Natural killer cell (primary cell): ENCODE results near the gene TP53. TPM values are rescaled to one million over a fixed set of nuclear protein-coding genes. Genes with fewer than 3 reads are reported as not detected.
A peak's percentile ranks its signal among the peaks of the same experiment; 100 is the strongest.

ENCODE experiments used
- ATAC-seq, 3 donors: fragments of 150-1000 bp in 2 of 3; fragments of 200-7000 bp in 1 of 3; cut with Tn5 transposase; 1 replicate in 1 of 3; 2 replicates in 2 of 3; pipeline ENCODE4 v1.10.0; 2021; ENCODE audit warnings: mild to moderate bottlenecking in 2 of 3, moderate library complexity in 2 of 3
- DNase-seq, 2 donors: peaks; one replicate each; pipeline versions ENCODE4 v3.0.0 to v3.0.0-alpha.2; 2013 to 2021; ENCODE audit warnings: mixed read lengths in 1 of 2
- H3K27ac ChIP-seq: one replicate; pipeline ENCODE4 v1.5.1; 2013; ENCODE audit warnings: mild to moderate bottlenecking, low read length
- H3K27me3 ChIP-seq: one replicate; pipeline ENCODE4 v1.6.1; 2013; ENCODE audit warnings: low read length; ENCODE audit not compliant: control insufficient read depth, insufficient read depth
- H3K36me3 ChIP-seq: one replicate; pipeline ENCODE4 v1.6.1; 2013; ENCODE audit warnings: low read length; ENCODE audit not compliant: control insufficient read depth, insufficient read depth
- H3K4me1 ChIP-seq: one replicate; pipeline ENCODE4 v1.6.1; 2013; ENCODE audit warnings: low read length; ENCODE audit not compliant: control insufficient read depth, insufficient read depth
- H3K4me3 ChIP-seq: one replicate; pipeline ENCODE4 v1.5.1; 2013; ENCODE audit warnings: low read length
- H3K9me3 ChIP-seq: one replicate; pipeline ENCODE4 v1.6.1; 2013; ENCODE audit warnings: low read length; ENCODE audit not compliant: control insufficient read depth, insufficient read depth
- H3K27ac Mint-ChIP-seq, 2 donors: one replicate each; pipeline ENCODE4 v1.8.0; 2022; ENCODE audit warnings: mild to moderate bottlenecking in 2 of 2, mixed read lengths in 2 of 2, moderate library complexity in 1 of 2
- H3K27me3 Mint-ChIP-seq, 2 donors: one replicate each; pipeline ENCODE4 v1.8.0; 2022; ENCODE audit warnings: low read depth in 2 of 2, mixed read lengths in 2 of 2
- H3K36me3 Mint-ChIP-seq: one replicate; pipeline ENCODE4 v1.8.0; 2022; ENCODE audit warnings: mixed read lengths
- H3K4me1 Mint-ChIP-seq, 2 donors: one replicate each; pipeline ENCODE4 v1.8.0; 2022; ENCODE audit warnings: mixed read lengths in 2 of 2
- H3K4me3 Mint-ChIP-seq: one replicate; pipeline ENCODE4 v1.8.0; 2022; ENCODE audit warnings: mild to moderate bottlenecking, moderate library complexity, mixed read lengths
- H3K9me3 Mint-ChIP-seq, 2 donors: one replicate each; pipeline ENCODE4 v1.8.0; 2022; ENCODE audit warnings: mixed read lengths in 2 of 2
- whole genome bisulfite sequencing: methylation state at CpG from one replicate; pipeline ENCODE4 v1.1.7; 2013; ENCODE audit warnings: missing lambda C conversion rate; ENCODE audit not compliant: insufficient coverage; 5-methylcytosine and 5-hydroxymethylcytosine counted together
- intact Hi-C: fragments of 100-400 bp; cut with micrococcal nuclease; formaldehyde crosslinking; loops from one replicate; pipeline ENCODE4 v1.14.2; 2022
- total RNA-seq, 4 donors: library from RNA; stranded (reverse); fragments of 120-200 nt in 1 of 4; gene quantifications; one replicate each; pipeline versions ENCODE4 v1.2.3 to v1.2.4, GENCODE V29; 2013 to 2022
- TF ChIP-seq, protein P1 (sequence below): fragments of 200-600 bp; IDR thresholded peaks from one replicate; pipeline ENCODE4 v1.8.0; 2022; ENCODE audit warnings: antibody characterized with exemption

TP53 gene
- total RNA-seq, 3 donors from 2014 or later (not counting 1 experiment from before 2014, with no cell fraction given) = 56.5 to 65.5 (median 62.0) TPM

DNA sequence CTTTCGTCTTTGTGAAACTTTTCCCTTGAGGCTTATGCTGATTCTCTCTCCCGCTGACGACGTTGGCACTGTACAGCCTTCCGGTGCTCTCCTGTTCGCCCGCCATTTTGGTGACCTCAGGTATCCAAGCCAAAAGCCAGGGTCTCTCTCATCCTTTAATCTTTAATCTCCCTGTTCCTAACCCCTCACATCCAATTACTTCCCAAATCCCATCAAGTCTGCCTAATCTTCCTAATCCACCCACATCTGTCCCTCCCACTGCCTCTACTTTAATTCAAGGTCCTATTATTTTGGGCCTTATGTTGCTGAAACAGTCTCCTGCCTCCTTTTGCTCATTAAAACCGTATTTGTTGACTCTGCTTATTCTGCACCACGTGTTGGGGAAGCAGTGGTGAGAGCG is 8.3 kb upstream of the TP53 start:
- ATAC-seq (no peak), DNase-seq (no peak)
- intact Hi-C loops = no loop called here
- H3K9me3 Mint-ChIP-seq = no peaks in the 10 kb centered on the region
- H3K27me3 Mint-ChIP-seq = no peaks in the 10 kb centered on the region
- peaks cover 15% of the 10 kb centered on the region for H3K36me3 Mint-ChIP-seq
- Histone ChIP-seq H3K4me3 (no peak overlapping the region), H3K9me3 (no peaks in the 10 kb centered on the region), H3K27ac (no peak overlapping the region), H3K27me3 (no peaks in the 10 kb centered on the region), H3K36me3 (peaks cover 4% of the 10 kb centered on the region), H3K4me1 (no peaks in the 10 kb centered on the region)
- no peaks in the 10 kb centered on the region for H3K4me1 Mint-ChIP-seq
- WGBS = 95% methylated on average over 10 of the region's 10 CpGs
- TF ChIP-seq, protein P1, sequence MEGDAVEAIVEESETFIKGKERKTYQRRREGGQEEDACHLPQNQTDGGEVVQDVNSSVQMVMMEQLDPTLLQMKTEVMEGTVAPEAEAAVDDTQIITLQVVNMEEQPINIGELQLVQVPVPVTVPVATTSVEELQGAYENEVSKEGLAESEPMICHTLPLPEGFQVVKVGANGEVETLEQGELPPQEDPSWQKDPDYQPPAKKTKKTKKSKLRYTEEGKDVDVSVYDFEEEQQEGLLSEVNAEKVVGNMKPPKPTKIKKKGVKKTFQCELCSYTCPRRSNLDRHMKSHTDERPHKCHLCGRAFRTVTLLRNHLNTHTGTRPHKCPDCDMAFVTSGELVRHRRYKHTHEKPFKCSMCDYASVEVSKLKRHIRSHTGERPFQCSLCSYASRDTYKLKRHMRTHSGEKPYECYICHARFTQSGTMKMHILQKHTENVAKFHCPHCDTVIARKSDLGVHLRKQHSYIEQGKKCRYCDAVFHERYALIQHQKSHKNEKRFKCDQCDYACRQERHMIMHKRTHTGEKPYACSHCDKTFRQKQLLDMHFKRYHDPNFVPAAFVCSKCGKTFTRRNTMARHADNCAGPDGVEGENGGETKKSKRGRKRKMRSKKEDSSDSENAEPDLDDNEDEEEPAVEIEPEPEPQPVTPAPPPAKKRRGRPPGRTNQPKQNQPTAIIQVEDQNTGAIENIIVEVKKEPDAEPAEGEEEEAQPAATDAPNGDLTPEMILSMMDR = no peak
- H3K4me3 Mint-ChIP-seq = no peak overlapping the region
- no peak overlapping the region for H3K27ac Mint-ChIP-seq

DNA sequence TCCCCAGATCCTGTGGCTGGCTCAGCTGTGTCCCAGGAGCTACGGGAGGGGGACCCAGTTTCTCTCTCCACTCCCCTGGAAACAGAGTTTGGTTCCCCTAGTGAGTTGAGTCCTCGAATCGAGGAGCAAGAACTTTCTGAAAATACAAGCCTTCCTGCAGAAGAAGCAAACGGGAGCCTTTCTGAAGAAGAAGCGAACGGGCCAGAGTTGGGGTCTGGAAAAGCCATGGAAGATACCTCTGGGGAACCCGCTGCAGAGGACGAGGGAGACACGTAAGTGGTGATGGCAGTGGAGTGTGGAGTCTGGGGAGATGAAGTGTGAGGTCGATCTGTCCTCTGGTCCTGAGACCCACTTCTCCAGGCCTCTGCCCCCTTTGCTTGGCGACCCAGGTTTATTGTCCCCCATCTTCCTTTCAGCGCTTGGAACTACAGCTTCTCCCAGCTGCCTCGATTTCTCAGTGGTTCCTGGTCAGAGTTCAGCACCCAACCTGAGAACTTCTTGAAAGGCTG is 1.6 kb upstream of the TP53 start:
- no peak for DNase-seq
- ATAC-seq = no peak
- Histone ChIP-seq H3K9me3 (no peaks in the 10 kb centered on the region), H3K27me3 (no peaks in the 10 kb centered on the region), H3K36me3 (no peaks in the 10 kb centered on the region), H3K27ac (no peak overlapping the region), H3K4me3 (peak overlapping the region; percentile 87), H3K4me1 (peaks cover 24% of the 10 kb centered on the region)
- TF ChIP-seq, protein P1 = no peak
- Mint-ChIP-seq H3K4me1 (peaks cover 34 to 37% of the 10 kb centered on the region in 2 donors), H3K27ac (peak overlapping the region; percentile 96 to 100), H3K27me3 (no peaks in the 10 kb centered on the region), H3K36me3 (peaks cover 7% of the 10 kb centered on the region), H3K4me3 (peak overlapping the region; percentile 92), H3K9me3 (no peaks in the 10 kb centered on the region)
- 28% methylated on average over 13 of the region's 13 CpGs for WGBS
- intact Hi-C loops = loop anchor here (5.0 to 10.0 kb wide), 7 partner anchors 153 to 674 kb away; partner anchors contain the start of genes ACADVL, CYB5D1, DLG4 and KCTD11

- peak within 1 kb of the TSS; percentile 92 for H3K27ac ChIP-seq
- Mint-ChIP-seq H3K36me3 (peaks cover 4% of the 10 kb centered on the region), H3K9me3 (no peaks in the 10 kb centered on the region), H3K4me3 (peak within 1 kb of the TSS; percentile 92), H3K4me1 (peaks cover 34 to 37% of the 10 kb centered on the region in 2 donors), H3K27ac (peak within 1 kb of the TSS; percentile 96 to 100), H3K27me3 (no peaks in the 10 kb centered on the region)
- peaks cover 26% of the 10 kb centered on the region for H3K4me1 ChIP-seq
- DNase-seq (peak; percentile 96 to 97), ATAC-seq (peak; percentile 72 to 92 (median 78))
- intact Hi-C loops = loop anchor here (2.0 to 10.0 kb wide), 10 partner anchors 73 to 673 kb away; partner anchors contain the start of genes ACADVL, CYB5D1, DLG4 and FXR2
- TF ChIP-seq, protein P1 = peak; percentile 99
- no peaks in the 10 kb centered on the region for H3K36me3 ChIP-seq
- no peaks in the 10 kb centered on the region for H3K27me3 ChIP-seq
- H3K9me3 ChIP-seq = no peaks in the 10 kb centered on the region
- H3K4me3 ChIP-seq = peak within 1 kb of the TSS; percentile 87
- WGBS = under 1% methylated on average over 50 of the region's 51 CpGs
Observed at GRCh38 chr17:7687908-7688807, 868 bp upstream of the TP53 start, which contains the start of gene WRAP53. Gene WRAP53 (plus strand): TSS chr17:7688477. CDS start chr17:7688649, 172 bp downstream.
